ENCODE results near the gene KLHL36. TPM values are rescaled to one million over a fixed set of nuclear protein-coding genes. Genes with fewer than 3 reads are reported as not detected.

The KLHL36 gene
- total RNA-seq, 4 donors from 2014 or later = 15.6 to 33.9 (median 18.2) TPM

GRCh38 chr16:84699147-84699711 is 50.9 kb downstream of the KLHL36 start:
- in situ Hi-C loops (cut with MboI; ENCODE audit: low sequenced_read_pairs in 4 of 4) (no loop called here), intact Hi-C loops (cut with DNase I; ENCODE audit: low total_unique reads) (no loop called here)
- peaks cover 16 to 20% of the 10 kb centered on the region in 2 donors for H3K4me1 ChIP-seq
- H3K27ac ChIP-seq = peak overlapping the region in 3 of 4 donors; percentile 78 to 92 (median 83)
- no peak for TF ChIP-seq POLR2A (IDR thresholded peaks at IDR 0.05)
- TF ChIP-seq, protein P1, sequence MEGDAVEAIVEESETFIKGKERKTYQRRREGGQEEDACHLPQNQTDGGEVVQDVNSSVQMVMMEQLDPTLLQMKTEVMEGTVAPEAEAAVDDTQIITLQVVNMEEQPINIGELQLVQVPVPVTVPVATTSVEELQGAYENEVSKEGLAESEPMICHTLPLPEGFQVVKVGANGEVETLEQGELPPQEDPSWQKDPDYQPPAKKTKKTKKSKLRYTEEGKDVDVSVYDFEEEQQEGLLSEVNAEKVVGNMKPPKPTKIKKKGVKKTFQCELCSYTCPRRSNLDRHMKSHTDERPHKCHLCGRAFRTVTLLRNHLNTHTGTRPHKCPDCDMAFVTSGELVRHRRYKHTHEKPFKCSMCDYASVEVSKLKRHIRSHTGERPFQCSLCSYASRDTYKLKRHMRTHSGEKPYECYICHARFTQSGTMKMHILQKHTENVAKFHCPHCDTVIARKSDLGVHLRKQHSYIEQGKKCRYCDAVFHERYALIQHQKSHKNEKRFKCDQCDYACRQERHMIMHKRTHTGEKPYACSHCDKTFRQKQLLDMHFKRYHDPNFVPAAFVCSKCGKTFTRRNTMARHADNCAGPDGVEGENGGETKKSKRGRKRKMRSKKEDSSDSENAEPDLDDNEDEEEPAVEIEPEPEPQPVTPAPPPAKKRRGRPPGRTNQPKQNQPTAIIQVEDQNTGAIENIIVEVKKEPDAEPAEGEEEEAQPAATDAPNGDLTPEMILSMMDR (IDR thresholded peaks at IDR 0.05 in 4 of 5, conservative IDR thresholded peaks at IDR 0.05 in 1 of 5) = no peak
- H3K27me3 ChIP-seq = no peaks in the 10 kb centered on the region
- no peak for DNase-seq
- no peaks in the 10 kb centered on the region for H3K9me3 ChIP-seq
- no peaks in the 10 kb centered on the region for H3K36me3 ChIP-seq
- no peak for ATAC-seq
- H3K4me3 ChIP-seq = peak overlapping the region; percentile 67 to 79 (median 70)

GRCh38 chr16:84699712-84700445 is 51.6 kb downstream of the KLHL36 start, which contains the start of gene USP10:
USP10 (plus strand) TSS chr16:84700000; CDS start chr16:84700091, 91 bp downstream.
- peak within 1 kb of the TSS; percentile 75 to 92 (median 80) for H3K27ac ChIP-seq
- ATAC-seq (peak; percentile 95), DNase-seq (peak; percentile 56 to 71)
- in situ Hi-C loops (cut with MboI; ENCODE audit: low sequenced_read_pairs in 4 of 4) = no loop called here
- intact Hi-C loops (cut with DNase I; ENCODE audit: low total_unique reads) = no loop called here
- no peaks in the 10 kb centered on the region for H3K36me3 ChIP-seq
- peaks cover 21 to 27% of the 10 kb centered on the region in 2 donors for H3K4me1 ChIP-seq
- H3K4me3 ChIP-seq = peak within 1 kb of the TSS; percentile 67 to 79 (median 70)
- no peaks in the 10 kb centered on the region for H3K9me3 ChIP-seq
- no peaks in the 10 kb centered on the region for H3K27me3 ChIP-seq
- TF ChIP-seq, protein P1 (IDR thresholded peaks at IDR 0.05 in 4 of 5, conservative IDR thresholded peaks at IDR 0.05 in 1 of 5) = no peak
- TF ChIP-seq POLR2A (IDR thresholded peaks at IDR 0.05) = peak; percentile 67 to 72

DNA sequence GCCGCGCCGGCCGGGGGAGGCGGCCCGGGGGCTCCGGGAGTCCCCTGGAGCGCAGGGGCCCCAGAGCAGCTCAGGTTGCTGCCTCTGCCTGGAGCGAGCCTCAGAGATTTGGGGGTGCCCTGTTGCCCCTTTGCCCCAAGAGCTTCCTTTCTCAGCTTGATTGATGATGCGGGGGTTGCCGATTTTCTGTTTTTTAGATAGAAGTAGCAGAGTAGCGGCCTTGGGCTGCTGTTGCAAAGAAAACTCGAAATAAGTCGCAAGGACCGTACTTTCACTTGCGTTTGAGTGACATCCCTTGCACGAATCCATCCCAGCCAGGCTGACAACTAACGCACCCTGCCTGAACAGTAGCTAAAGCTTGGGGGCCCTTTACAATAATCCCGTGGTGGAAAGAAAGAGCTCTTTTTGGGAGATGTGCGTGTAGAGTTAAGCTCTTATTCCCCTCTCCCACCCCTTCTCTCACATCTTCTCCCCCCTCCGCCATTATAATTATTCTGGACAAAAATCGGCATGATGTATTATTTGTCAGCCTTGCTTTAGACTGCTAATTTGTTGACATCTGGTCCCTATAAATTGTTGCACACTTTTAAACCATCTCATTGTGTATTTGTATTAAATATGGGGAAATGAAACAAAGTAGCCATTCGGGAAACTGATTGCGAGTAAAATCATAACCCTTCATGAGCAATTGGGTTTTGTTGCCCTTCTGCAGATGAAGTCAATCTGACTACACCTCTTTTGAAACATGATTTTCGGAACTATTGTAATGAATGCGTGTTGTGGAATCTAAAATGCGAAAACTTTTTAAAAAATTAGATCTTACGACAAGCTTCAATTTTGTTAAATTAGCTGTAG is 52.4 kb downstream of the KLHL36 start:
- Histone ChIP-seq H3K4me3 (peak overlapping the region; percentile 67 to 79 (median 70)), H3K4me1 (peaks cover 21 to 28% of the 10 kb centered on the region in 2 donors), H3K27ac (peak overlapping the region; percentile 75 to 92 (median 80)), H3K9me3 (no peaks in the 10 kb centered on the region), H3K36me3 (no peaks in the 10 kb centered on the region), H3K27me3 (no peaks in the 10 kb centered on the region)
- TF ChIP-seq, protein P1 (IDR thresholded peaks at IDR 0.05 in 4 of 5, conservative IDR thresholded peaks at IDR 0.05 in 1 of 5) = no peak
- no peak for TF ChIP-seq POLR2A (IDR thresholded peaks at IDR 0.05)
- intact Hi-C loops (cut with DNase I; ENCODE audit: low total_unique reads) (no loop called here), in situ Hi-C loops (cut with MboI; ENCODE audit: low sequenced_read_pairs in 4 of 4) (no loop called here)
- peak; percentile 56 to 58 for ATAC-seq
- DNase-seq = no peak

- ATAC-seq (no peak), DNase-seq (no peak)
- no peak overlapping the region for H3K4me3 ChIP-seq
- TF ChIP-seq, protein P1 (IDR thresholded peaks at IDR 0.05 in 4 of 5, conservative IDR thresholded peaks at IDR 0.05 in 1 of 5) = no peak
- TF ChIP-seq POLR2A (IDR thresholded peaks at IDR 0.05) = no peak
- in situ Hi-C loops (cut with MboI; ENCODE audit: low sequenced_read_pairs in 4 of 4) (no loop called here), intact Hi-C loops (cut with DNase I; ENCODE audit: low total_unique reads) (no loop called here)
- H3K36me3 ChIP-seq = no peaks in the 10 kb centered on the region
- H3K27me3 ChIP-seq = no peaks in the 10 kb centered on the region
- no peaks in the 10 kb centered on the region for H3K9me3 ChIP-seq
- H3K4me1 ChIP-seq = peaks cover 25 to 34% of the 10 kb centered on the region in 2 donors
- no peak overlapping the region for H3K27ac ChIP-seq
These were observed 55.4 kb downstream of the KLHL36 start for GRCh38 chr16:84703681-84704080.
